ENCODE data around the gene COG6.

Gene COG6

DNA sequence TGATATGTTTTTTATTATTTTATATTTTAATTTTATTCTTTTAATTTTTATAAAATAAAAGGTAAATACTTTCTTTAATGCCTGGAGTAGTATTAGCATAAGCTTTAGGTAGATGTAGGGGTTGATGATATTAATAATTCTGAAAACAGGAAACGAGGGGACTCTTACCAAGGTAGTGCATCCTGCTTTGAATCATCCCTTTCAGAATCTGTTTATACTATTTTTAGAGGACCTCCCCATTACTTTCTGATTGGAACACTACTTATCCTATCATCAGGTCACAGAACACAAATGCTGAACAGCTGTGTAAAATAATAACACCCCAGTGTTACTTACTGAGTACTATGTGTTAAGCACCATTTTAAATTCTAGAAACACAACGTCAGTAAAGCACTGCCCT, 27.3 kb downstream of the COG6 start:
- DNase-seq: no peak

DNA sequence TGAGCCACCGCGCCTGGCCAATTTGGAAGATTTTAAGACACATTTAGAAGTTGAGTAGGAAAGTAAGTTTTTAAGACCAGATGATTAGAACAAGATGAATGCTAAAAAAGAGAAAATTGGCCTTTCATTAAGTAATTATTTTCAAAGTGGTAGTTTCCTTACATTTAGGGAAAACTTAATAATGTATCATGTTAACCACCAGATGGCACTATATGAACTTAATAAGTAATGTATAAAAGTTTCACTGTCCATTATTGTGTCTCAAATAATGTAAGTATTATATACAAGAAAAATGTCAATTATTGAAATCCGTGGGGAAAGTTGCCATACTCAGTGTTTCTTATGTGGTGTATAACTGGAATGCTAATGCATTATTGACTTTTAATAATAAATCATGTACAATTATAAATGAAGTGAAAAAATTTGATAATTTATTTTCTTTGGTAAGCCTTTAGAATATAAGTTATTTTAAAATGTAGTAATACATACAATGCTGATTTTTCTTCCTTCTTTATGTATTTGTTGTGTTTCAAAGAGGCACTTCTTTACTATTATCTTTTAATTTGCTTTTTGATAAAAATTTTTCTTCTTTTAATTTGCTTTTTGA, 29.2 kb downstream of the COG6 start:
- DNase-seq: no peak

DNA sequence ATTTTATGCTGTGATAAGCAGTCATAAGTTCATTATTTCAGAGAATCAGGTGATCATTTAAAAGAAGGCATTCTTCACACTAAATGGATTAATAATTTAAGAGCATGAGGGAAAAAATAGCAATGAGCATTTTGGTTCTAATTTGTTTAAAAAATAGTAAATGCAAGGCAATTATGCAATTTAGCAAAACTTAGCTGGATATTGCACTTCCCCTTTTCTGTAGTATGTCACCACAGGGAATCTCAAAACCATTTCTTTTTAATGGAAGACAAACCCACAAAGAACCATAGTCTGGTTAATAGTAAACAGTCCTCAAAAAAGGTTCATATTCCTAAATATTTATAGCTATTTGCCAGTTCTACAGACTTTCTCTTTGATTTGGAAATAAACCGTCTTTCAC, 30.2 kb downstream of the COG6 start:
- no peak for DNase-seq

DNA sequence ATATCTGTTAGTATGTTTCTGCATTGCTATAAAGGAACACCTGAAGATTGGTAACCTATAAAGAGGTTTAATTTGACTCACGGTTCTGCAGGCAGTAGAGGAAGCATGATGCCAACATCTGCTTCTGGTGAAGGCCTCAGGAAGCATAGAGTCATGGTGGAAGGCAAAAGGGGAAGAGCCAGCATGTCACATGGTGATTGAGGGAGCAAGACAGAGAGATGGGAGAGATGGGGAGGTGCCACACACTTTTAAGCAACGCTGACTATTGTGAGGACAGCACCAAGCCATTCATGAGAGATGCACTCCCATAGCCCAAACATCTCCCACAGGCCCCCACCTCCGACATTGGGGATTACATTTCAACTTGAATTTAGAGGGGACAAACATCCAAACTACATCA, 32.8 kb downstream of the COG6 start:
- no peak for DNase-seq

DNA sequence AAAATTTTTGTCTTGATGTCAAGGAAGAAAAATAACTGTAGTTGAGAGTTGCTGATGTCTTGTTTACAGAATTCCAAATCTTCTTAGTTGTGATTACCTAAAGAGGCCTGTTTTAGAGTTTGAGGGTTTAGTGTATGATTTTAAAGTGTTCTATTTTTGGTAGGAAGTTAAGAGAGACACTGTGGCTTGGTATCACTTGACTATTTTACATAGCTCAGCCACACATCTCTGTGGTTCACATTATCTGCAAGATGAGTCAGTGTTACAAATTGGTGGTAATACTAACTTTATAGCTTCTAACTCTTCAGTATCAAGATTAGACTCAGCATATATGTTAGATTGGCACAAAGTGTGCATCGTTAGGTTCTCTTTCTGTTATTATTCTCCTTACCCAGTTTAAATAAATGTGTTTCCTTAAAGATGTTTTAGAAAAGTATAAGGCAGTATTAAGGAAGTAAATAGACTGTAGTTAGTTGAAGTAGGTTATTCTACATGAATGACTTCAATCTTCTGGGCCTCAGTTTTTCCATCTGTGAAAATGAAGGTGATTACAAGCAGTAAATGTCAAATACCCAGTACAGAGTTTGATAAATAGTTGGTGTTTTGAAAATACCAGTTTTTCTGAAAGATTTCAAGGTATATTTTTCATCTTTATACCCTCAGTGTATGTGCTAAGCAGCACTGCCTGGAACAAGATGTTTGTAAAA, 33.4 kb downstream of the COG6 start:
- no peak for DNase-seq

DNA sequence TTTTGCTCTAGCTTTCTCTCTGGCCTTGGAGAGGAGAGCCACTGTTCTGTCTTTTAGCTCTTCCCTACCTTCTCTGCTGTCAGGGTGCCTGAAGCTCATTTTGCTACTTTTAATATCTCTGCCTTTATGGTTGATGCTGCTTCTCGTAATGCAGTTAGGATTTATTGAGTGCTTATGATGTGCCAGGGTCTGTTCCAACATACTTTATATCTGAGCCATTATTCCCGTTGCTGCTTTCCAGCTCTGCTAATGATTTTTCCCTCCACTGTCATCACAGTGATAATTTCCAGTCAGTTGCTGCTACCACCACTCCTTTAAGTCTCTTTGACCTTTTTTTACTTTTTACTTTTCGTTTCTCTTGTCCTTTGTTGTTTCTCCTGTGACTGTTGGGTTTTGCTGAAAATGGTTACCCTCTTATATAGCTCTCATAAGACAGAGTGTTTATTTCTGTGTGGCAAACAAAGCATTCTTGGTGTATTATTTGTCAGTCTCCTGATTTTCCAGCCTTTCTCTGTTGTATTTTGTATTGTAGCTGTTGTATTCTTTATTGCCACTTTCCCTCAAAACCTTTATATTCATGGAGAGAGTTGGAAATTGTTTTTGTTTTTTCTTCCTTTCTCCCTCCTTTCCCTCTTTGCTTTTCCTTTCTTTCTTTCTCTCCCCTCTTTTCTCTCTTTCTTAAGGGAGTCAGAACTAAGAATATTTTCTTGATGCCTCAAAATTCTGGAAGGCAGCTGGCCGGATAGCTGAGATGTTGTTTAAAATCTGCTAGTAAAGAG, 37.4 kb downstream of the COG6 start:
- DNase-seq: no peak

DNA sequence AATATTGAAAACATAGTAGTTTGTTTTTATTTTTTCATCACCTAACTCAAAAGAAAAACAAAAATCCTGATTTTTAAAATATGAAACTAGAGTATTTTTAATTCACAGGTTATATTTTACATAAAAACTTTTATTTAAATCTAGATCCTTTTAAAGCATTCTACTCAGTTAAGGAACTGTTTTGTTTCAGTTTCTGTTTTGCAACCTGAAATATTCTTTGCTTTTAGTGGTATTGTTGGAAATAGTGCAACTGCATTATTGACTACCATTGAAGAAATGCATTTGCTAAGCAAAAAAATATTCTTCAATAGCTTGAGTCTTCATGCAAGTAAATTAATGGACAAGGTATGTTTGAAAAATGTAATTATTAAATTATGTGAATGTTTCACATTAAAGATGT, 43.8 kb downstream of the COG6 start:
- no peak for DNase-seq

DNA sequence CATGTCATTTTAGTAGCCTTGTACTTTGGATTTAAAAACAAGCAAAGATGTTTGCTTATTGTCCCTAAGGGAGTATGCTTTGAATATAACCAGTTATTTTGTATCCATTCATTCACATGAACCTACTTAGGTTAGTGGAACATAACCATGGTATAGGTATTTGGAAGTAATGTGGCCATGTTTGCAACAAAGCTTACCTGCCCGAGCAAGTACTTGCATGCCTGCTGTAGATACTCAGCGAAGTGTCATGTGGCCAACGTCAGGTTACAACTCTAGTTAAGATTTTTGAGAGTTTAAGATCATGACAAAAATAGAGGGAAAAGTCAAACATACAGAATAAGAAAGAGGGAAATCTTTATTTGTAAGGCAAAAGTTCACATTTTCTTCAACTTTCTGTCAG, 57.2 kb downstream of the COG6 start:
- no peak for DNase-seq

DNA sequence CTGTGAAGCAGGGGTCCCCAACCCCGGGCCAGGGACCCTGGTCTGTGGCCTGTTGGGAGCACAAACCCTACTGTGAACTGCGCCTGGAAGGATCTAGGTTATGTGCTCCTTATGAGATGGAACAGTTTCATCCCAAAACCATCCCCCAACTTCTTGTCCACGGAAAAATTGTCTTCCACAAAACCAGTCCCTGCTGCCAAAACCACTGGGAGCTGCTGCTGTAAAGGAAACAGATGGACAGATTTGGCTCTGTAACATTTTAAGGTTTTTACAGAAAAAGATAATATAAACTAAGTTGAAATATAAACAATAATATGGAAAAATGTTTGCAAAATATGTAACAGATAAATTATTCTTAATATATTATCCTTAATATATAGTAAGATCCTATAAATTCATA, 73.7 kb downstream of the COG6 start:
- DNase-seq: no peak

DNA sequence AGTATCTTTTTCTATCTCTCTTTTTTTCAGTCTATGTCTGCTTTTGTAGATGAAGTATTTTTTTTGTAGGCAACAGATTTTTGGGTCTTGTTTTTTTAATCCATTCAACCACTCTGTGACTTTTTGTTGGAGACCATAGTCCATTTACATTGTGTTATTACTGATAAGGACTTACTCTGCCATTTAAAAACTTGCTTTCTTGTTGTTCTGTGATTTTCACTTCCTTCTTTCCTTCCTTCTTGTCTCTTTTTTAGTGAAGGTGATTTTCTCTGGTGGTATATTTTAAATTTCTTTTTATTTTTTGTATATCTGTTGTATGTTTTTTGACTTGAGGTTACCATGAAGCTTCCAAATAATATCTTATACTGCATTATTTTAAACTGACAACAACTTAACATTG, 79.5 kb downstream of the COG6 start:
- no peak for DNase-seq

DNA sequence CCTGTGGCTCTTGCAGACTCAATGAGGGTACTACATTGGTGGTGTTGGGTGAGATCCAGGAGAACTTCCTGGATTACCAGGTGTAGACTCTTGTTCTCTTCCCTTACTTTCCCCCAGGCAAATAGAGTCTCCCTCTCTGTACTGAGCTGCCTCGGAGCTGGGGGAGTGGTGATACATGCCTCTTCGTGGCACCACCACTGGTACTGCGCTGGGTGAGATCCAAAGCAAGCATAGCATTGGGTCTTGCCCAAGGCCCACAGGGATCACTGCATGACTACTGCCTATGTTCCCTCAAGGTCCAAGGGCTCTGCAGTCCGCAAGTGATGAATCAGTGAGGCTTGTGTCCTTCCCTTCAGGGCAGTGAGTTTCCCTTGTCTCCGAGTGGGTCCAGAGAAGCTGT, 81.6 kb downstream of the COG6 start:
- DNase-seq: no peak

DNA sequence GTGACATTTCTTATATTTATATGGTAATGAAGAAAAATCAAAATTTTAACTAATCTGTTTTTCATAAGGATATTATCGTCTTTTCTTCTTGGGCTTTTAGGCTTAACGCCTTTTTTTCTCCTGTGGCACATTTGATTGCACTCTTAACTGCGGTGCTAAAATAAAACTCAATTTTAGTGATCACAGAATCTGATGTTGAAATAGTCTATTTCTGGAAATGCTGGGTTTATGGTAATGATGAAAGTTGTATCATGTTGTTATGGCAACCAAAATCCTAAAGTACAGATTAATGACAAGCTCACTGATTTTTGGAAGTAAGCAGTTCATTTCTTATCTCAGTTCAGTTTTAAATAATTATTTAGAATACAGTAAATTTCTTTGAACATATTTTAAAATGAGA, 85.3 kb downstream of the COG6 start:
- DNase-seq: no peak

DNA sequence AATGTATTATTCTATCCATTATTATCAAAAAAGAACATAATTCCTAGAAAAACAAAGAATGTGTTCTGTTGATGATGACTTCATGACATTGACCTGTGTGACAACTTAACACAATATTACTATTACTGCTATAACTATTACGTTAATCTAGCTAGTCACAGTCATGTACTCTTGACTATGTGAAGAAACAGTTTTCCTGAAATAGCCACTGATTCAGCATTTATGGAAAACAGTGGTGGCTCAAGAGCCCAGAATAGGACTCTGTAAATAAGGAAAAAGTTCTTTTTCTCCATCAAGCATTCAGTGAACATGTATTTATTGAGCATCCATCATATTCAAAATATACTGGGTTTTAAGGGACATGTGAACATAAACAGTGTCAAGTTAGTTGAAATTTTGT, 93.5 kb downstream of the COG6 start:
- no peak for DNase-seq

DNA sequence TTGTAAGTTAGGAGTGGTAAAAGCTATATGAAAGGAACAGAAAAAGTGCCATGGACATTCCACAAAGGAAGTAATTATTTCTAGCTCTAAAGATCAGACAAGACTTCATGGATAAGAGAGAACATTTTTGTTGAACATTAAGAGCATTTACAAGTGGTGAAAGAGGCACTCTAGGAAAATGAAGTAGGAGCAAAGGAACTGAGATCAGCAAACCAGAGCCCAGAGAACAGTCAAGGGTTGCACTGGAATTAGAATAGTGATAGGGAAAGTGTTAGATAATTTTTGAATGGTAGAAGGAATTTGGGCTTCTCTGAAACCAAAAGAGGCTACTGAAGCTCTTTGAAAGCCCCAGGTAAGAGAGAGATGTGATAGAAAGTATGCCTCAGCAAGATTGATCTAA, 94.1 kb downstream of the COG6 start:
- no peak for DNase-seq

DNA sequence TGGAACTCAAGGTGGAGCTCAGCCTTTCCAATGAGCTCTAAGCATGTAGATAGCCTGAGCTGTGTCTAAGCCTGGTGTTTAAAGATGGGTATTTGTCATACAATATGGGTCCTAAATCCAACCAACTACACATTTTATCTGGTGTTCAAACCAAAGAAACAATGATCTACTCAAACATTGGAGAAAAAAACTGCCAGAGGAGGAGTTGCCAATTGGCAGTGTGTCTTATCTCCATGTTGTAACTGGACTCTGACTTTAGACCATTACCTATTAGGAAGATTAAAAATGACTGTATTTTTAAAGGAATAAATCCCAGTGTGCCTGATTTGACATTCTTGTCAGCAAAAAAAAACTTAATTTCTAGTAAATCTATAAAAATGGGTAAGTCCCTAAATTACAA, 96.3 kb downstream of the COG6 start:
- no peak for DNase-seq

DNA sequence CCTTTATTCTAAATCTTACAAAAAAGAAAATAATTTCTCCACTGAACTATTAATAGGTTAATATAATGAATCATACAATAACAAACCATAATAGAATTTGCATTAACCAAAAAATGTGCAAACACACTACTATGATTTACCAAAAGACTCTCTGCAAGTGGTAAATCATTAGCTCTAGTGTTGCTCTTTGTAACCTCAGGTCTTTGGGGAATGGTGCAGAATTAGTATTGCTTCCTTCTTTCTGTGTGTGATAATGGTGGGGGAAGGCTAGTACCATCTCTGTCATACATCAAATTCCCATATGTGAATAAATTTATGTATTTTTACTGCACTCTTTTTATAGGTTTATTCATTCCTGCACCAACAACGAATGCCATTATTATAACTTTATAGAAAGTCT, 105.1 kb downstream of the COG6 start:
- DNase-seq: no peak

DNA sequence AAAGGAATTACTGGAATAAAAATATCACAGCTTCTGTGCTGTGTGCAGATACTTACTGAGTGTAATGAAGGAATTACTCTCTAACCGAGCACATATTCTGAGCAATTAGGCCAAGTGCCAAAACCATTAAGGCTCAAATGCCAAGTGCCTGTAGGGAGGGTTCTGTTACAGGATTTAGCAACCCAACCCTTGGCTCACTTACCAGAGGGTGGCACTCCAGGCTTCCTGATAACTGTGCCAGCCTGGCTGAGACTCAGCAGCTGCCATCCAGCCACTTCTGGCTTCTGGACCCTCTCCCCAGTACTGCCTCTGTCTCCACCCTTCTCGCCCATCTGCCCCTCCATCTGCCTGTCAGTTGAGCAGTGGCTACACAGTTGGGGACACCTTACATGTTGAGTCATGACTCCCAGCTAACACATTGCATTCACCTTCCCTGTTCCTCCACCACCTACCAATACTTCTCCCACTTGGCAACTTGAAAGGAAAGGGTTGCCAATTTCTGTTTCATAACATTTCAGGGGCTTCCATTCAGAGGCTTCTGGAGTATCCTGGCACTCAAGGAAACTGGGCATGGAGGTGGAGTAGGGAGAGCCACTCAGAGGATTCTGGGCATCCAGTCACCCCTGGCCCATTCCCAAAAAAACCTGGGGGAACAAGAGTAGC, 110.5 kb downstream of the COG6 start:
- DNase-seq: peak; percentile 35

DNA sequence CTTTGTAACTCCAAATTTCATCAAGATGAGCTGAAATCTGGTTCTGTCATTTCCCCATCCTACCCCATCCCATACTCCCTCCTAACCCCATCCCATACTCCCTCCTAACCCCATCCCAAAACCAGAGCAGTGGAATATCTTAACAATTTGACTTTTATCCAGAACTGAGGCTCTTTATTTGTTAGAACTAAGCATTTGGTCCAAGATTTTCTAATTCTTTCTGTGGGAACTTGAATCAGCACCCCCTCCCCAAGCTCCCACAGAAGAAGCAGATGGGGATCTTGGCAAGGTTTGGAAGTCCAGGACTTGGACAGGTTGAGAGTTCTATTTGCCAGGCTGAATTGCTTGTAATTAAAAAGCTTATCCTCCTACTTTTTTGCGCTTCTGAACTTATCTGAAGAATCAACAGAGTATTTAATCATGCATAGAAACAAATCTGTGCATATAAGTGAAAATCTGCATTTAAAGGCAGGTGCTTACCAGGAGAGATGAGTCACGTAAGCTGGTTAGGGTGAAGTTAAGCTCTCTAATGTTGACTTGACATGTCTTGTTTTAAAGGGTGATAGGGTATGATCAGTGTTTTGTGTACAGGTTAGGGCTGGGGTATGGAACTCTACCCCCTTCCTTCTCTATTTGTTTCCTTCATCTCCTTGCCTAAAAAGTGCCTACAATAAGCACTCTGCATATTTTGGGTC, 111.1 kb downstream of the COG6 start:
- no peak for DNase-seq

DNA sequence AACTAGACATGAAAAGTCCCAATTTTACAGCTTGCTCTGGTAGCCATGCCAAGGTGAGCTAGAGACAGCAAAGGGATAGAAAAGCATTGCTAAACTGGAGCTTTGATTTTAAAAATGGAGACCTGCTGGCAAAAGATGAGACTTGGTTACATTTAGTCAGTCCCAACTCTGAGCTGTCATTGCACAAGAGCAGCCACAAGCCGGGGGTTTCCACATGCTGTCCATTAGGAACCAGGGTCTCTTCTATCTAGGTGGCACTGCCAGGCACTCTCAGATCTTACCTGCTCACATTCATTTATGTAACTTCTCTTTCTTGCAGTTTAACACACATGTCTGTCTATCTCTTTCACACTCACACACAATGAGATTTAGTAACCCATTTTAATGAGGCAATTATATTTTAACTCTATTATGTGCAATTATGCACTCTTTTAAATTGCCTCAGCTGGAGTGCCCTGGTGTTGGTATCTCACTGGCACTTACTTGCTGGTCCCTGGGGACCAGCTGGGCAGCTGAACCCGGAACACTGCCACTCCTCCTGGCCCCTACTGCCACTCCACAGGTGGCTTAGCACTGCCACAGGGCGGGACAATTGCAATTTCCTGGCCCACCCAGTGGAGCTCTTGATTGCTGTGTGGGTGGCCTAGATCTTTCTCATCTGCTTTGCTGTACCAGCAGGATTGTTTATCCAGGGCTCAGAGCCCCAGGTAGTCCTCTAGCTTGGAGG, 112.5 kb downstream of the COG6 start:
- no peak for DNase-seq

DNA sequence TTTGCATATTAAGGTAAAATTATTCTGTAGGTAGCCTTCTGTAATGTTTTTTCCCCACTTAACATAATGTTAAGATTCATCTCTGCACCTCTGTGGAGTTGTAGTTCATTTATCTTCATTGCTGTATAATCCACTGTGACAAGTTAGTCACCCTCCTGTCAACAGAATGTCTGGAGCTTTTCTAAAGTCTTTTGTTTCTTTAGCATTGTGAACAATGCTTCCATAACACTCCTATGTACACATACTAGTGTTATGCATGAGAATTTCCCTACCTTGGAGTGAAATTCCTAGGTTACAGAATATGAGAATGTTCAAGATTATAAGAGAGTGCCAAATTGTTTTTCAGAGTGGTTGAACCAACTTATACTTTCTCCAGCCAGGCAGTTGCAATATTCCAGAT, 113.5 kb downstream of the COG6 start:
- DNase-seq: no peak

DNA sequence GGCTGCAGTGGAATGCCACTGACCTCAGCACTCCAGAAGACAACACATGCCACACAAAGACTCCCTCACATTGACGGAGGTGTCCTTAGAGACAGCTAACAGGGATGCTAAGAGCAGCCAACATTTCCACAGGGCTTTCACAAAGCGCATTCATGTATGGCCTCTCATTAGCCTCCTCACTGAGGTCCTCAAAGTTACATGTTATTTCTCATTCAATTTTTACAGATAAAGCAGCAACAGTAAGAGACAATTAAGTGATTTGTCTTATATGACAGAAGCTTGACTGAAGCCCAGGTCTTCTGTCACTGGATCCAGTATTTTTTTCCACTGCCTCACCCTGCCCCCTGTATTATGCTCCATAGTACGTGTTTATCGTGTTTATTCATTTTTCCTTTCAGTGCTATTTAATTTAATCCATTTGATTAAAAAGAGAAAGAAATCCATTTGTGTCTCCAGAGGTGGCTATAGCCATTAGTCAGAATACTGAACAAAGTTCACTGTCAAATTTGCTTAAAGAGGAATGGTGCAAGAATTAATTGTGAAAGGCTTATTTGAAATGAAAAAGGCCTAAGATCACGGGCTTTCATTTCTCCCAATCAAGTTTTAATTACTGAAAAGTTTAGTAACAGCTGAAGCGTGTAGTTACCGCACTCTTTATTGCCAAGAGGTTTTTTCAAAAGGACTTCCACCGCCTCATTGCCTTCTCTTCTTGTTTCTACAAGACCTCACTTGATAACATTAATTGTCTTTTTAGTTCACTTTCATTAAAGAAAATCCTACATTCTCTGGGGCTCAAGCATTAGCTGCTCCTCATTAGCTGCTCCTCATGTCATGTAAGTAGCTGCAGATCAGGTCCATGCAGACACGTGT, 115.0 kb downstream of the COG6 start:
- no peak for DNase-seq

DNA sequence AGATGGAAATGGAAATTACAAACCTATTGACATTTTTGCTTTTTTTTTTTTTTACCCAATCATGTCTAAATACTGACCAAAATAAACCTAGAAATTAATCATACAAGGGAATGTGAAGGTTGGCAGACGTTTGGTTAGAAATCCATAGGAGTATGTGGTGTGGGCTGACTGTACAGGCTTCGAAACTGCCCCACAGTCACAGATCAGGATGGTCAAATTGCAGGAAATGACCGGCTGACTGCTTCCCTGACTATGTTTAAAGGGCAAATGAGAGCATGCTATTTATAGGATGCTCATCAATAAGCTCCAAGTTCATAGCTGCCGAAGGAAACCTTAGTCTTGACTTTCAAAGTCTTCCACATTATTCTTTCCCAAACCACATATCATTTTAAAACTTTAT, 118.4 kb downstream of the COG6 start:
- DNase-seq: no peak
